GM06990 (cell line): Measurements from ENCODE around the gene ECSIT.
"Not testable (repeated sequence)": the region's sequence is repeated elsewhere in the genome, so short reads cannot be mapped to it uniquely, and the experiment has no call there.

Experiments used
- DNase-seq: peaks from one replicate; pipeline ENCODE4 v3.0.0-alpha.2; 2011; ENCODE audit not compliant: insufficient read length; ENCODE audit errors: extremely low read depth
- H3K27me3 ChIP-seq: replicated peaks from 2 replicates; pipeline ENCODE4 v1.6.0; 2011; ENCODE audit warnings: low read length; ENCODE audit not compliant: control insufficient read depth, insufficient read depth
- H3K36me3 ChIP-seq: 2 replicates; pipeline ENCODE4 v1.5.1; 2011; ENCODE audit warnings: low read length; ENCODE audit not compliant: control insufficient read depth, insufficient read depth
- H3K4me3 ChIP-seq: replicated peaks from 2 replicates; pipeline ENCODE4 v1.5.1; 2011; ENCODE audit warnings: low read depth, mild to moderate bottlenecking, control low read depth, low read length
- TF ChIP-seq, protein P1 (sequence below): IDR thresholded peaks from 2 replicates; pipeline ENCODE4 v1.5.1; 2011; ENCODE audit warnings: low read length, control low read depth, mild to moderate bottlenecking, inconsistent platforms; ENCODE audit not compliant: insufficient read depth, poor library complexity, severe bottlenecking

ECSIT gene, protein sequence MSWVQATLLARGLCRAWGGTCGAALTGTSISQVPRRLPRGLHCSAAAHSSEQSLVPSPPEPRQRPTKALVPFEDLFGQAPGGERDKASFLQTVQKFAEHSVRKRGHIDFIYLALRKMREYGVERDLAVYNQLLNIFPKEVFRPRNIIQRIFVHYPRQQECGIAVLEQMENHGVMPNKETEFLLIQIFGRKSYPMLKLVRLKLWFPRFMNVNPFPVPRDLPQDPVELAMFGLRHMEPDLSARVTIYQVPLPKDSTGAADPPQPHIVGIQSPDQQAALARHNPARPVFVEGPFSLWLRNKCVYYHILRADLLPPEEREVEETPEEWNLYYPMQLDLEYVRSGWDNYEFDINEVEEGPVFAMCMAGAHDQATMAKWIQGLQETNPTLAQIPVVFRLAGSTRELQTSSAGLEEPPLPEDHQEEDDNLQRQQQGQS

DNA sequence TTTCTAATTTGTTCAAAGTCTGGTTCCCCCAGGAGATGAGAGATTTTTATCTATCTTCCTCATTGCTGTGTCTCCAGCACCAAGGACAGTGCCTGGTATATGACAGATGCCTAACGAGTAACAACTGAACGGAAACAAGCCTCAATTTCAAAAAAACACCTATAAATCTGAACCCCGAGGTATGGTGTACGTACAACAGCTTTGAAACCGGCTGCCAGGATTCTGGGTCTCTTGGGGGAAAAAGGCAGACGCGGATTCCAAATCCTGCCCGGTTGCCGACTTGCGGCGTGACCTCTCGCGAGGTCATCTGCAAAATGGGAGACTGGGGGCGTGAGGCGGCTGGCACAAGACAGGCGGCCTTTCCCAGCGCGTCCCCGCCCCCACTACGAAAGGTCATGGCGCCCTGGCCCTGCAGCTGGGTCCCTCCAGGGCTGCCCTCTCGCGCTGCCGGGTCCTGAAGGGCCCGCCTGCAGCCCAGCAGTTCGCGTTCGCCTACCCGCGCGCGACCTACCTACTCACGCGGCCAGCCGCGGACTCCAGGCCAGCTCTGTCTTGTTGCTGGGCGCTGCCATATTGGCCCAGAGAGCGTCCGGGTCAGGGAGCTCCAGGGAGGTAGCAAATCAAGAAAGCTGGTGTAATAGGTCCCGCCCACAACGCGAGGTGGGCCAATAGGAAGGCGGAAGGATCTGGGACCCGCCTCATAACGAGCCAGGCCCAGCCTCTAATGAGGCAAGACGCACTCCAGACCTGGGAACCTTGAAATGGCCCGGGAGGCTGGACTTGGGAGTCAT, at the start of gene ECSIT:
TSS of gene ECSIT (minus strand) at position 584 of the 791 bp plus-strand sequence. CDS start 9,964 bp downstream, outside the sequence.
- peak within 1 kb of the TSS; percentile 80 for H3K4me3 ChIP-seq
- no peaks in the 10 kb centered on the region for H3K36me3 ChIP-seq
- peak; percentile 95 for DNase-seq
- H3K27me3 ChIP-seq = no peaks in the 10 kb centered on the region
- TF ChIP-seq, protein P1, sequence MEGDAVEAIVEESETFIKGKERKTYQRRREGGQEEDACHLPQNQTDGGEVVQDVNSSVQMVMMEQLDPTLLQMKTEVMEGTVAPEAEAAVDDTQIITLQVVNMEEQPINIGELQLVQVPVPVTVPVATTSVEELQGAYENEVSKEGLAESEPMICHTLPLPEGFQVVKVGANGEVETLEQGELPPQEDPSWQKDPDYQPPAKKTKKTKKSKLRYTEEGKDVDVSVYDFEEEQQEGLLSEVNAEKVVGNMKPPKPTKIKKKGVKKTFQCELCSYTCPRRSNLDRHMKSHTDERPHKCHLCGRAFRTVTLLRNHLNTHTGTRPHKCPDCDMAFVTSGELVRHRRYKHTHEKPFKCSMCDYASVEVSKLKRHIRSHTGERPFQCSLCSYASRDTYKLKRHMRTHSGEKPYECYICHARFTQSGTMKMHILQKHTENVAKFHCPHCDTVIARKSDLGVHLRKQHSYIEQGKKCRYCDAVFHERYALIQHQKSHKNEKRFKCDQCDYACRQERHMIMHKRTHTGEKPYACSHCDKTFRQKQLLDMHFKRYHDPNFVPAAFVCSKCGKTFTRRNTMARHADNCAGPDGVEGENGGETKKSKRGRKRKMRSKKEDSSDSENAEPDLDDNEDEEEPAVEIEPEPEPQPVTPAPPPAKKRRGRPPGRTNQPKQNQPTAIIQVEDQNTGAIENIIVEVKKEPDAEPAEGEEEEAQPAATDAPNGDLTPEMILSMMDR = no peak

GRCh38 chr19:11577451-11578257, 48.7 kb upstream of the ECSIT start, which contains the start of gene ACP5:
ACP5 (minus strand) TSS chr19:11577645; CDS start chr19:11577317, 328 bp downstream.
- TF ChIP-seq, protein P1 = no peak
- no peak for DNase-seq
- no peaks in the 10 kb centered on the region for H3K27me3 ChIP-seq
- H3K4me3 ChIP-seq = peak within 1 kb of the TSS; percentile 65
- H3K36me3 ChIP-seq = no peaks in the 10 kb centered on the region

GRCh38 chr19:11576227-11576626, 47.3 kb upstream of the ECSIT start:
- H3K4me3 ChIP-seq = no peak overlapping the region
- DNase-seq = no peak
- TF ChIP-seq, protein P1 = no peak
- H3K27me3 ChIP-seq = no peaks in the 10 kb centered on the region
- no peaks in the 10 kb centered on the region for H3K36me3 ChIP-seq

DNA sequence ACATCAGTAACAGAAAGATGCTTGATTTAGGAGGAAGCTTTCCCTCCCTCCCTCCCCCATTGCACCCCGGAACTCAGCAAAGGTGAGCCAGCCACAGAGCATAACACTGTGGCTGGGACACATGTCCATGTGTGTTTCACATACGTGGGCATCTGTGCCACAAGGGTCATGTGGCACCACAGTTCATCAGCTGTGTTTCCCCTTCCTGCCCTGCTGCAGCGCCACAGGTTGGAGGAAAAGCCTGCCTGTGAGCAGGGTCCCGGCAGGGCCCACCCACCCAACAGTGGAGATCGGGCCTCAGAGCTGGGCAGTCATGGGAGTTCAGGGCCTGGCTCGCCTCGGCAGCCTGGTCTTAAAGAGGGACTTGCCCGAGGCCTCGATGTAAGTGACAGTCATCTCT, 45.8 kb upstream of the ECSIT start:
- Histone ChIP-seq H3K27me3 (no peaks in the 10 kb centered on the region), H3K36me3 (no peaks in the 10 kb centered on the region), H3K4me3 (no peak overlapping the region)
- TF ChIP-seq, protein P1 = no peak
- DNase-seq = no peak

DNA sequence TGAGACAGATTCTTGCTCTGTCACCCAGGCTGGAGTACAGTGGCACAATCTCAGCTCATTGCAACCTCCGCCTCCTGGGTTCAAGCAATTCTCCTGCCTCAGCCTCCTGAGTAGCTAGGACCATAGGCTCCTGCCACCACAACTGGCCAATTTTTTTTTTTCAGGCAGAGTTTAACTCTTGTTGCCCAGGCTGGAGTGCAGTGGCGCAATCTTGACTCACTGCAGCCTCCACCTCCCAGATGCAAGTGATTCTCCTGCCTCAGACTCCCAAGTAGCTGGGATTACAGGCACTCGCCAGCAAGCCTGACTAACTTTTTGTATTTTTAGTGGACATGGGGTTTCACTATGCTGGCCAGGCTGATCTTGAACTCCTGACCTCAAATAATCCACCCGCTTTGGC, 44.8 kb upstream of the ECSIT start:
- H3K27me3 ChIP-seq, H3K4me3 ChIP-seq, DNase-seq, H3K36me3 ChIP-seq: not testable (repeated sequence)

DNA sequence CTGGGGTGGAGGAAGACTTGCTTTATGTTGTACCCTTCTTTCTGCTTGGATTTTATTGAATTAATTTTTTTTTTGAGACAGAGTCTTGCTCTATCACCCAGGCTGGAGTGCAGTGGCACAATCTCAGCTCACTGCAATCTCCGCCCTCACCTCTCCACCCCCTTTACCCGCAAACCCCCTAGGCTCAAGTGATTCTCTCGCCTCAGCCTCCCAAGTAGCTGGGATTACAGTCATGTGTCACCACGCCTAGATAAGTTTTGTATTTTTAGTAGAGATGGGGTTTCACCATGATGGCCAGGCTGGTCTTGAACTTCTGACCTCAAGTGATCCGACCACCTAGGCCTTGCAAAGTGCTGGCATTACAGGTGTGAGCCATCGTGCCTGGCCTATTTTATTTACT, 44.4 kb upstream of the ECSIT start:
- not testable (repeated sequence) for H3K27me3 ChIP-seq, H3K4me3 ChIP-seq, H3K36me3 ChIP-seq, DNase-seq
